WTC11 (cell line): ENCODE data around the gene CD44. TPM values are rescaled to one million over a fixed set of nuclear protein-coding genes. Genes with fewer than 3 reads are reported as not detected.

Source experiments
- ATAC-seq: fragments of 200-7000 bp; cut with Tn5 transposase; 2 replicates; pipeline ENCODE4 v1.10.0; 2021; ENCODE audit warnings: mild to moderate bottlenecking, moderate library complexity
- CTCF ChIA-PET: fragments of 300-600 bp; sonication (Branson Sonifier 250); formaldehyde crosslinking; loops from one replicate; lab custom pipeline; 2021; ENCODE audit warnings: antibody characterized with exemption; lab: Charles Lee
- POLR2A ChIA-PET: fragments of 350-600 bp; sonication (Branson Sonifier 250); formaldehyde crosslinking; loops from one replicate; lab custom pipeline; 2021; ENCODE audit warnings: antibody characterized with exemption; lab: Charles Lee
- DNase-seq: peaks from one replicate; pipeline ENCODE4 v3.0.0; 2021; ENCODE audit warnings: low spot score
- H3K27ac Mint-ChIP-seq: 2 replicates; pipeline ENCODE4 v1.8.0; 2021; ENCODE audit warnings: mixed read lengths
- H3K27me3 Mint-ChIP-seq: 2 replicates; pipeline ENCODE4 v1.8.0; 2021; ENCODE audit warnings: low read depth, mild to moderate bottlenecking, moderate library complexity, mixed read lengths
- H3K36me3 Mint-ChIP-seq: 2 replicates; pipeline ENCODE4 v1.8.0; 2021; ENCODE audit warnings: mixed read lengths
- H3K4me1 Mint-ChIP-seq: 2 replicates; pipeline ENCODE4 v1.8.0; 2022; ENCODE audit warnings: mixed read lengths
- H3K4me3 Mint-ChIP-seq: 2 replicates; pipeline ENCODE4 v1.8.0; 2021; ENCODE audit warnings: mild to moderate bottlenecking, moderate library complexity, mixed read lengths
- H3K9me3 Mint-ChIP-seq: 2 replicates; pipeline ENCODE4 v1.8.0; 2021; ENCODE audit warnings: mixed read lengths
- ATF2 ChIP-seq: sonication (generic); formaldehyde crosslinking; IDR thresholded peaks from 2 replicates; pipeline ENCODE4 v1.8.1; 2022; ENCODE audit warnings: low read depth, missing genetic modification reagents, borderline replicate concordance
- CREB1 ChIP-seq: sonication (generic); formaldehyde crosslinking; IDR thresholded peaks from 2 replicates; pipeline ENCODE4 v1.8.0; 2023; ENCODE audit warnings: mild to moderate bottlenecking, missing genetic modification reagents
- E2F1 ChIP-seq: sonication (generic); formaldehyde crosslinking; IDR thresholded peaks from 2 replicates; pipeline ENCODE4 v1.8.0; 2022; ENCODE audit warnings: mild to moderate bottlenecking, missing genetic modification reagents
- EMX1 ChIP-seq: fragments of 250-450 bp; sonication (Bioruptor Pico); IDR thresholded peaks from 2 replicates; pipeline ENCODE4 v1.8.0; 2021; ENCODE audit warnings: mild to moderate bottlenecking
- ERG ChIP-seq: fragments of 250-450 bp; sonication (Bioruptor Pico); IDR thresholded peaks from 2 replicates; pipeline ENCODE4 v1.8.0; 2021; ENCODE audit warnings: mild to moderate bottlenecking
- ETV6 ChIP-seq: sonication (generic); formaldehyde crosslinking; IDR thresholded peaks from 2 replicates; pipeline ENCODE4 v1.8.1; 2022; ENCODE audit warnings: mild to moderate bottlenecking, missing genetic modification reagents
- IRF1 ChIP-seq: sonication (generic); formaldehyde crosslinking; IDR thresholded peaks from 2 replicates; pipeline ENCODE4 v1.8.0; 2023; ENCODE audit warnings: missing genetic modification reagents
- KAT7 ChIP-seq: sonication (generic); formaldehyde crosslinking; IDR thresholded peaks from 2 replicates; pipeline ENCODE4 v1.8.1; 2023; ENCODE audit warnings: missing genetic modification reagents, mild to moderate bottlenecking, borderline replicate concordance
- NFATC4 ChIP-seq: fragments of 250-450 bp; sonication (Bioruptor Pico); IDR thresholded peaks from 2 replicates; pipeline ENCODE4 v1.9.0; 2021; ENCODE audit warnings: mild to moderate bottlenecking
- PREB ChIP-seq: sonication (generic); formaldehyde crosslinking; IDR thresholded peaks from 2 replicates; pipeline ENCODE4 v1.8.1; 2022; ENCODE audit warnings: mild to moderate bottlenecking, missing genetic modification reagents, moderate library complexity, borderline replicate concordance
- RELA ChIP-seq: sonication (generic); formaldehyde crosslinking; IDR thresholded peaks from 2 replicates; pipeline ENCODE4 v1.8.1; 2022; ENCODE audit warnings: missing genetic modification reagents, mild to moderate bottlenecking, borderline replicate concordance
- SMAD4 ChIP-seq: sonication (generic); formaldehyde crosslinking; IDR thresholded peaks from 2 replicates; pipeline ENCODE4 v1.8.0; 2022; ENCODE audit warnings: mild to moderate bottlenecking, missing genetic modification reagents
- ZMAT4 ChIP-seq: fragments of 250-450 bp; sonication (Bioruptor Pico); IDR thresholded peaks from 2 replicates; pipeline ENCODE4 v1.9.0; 2021; ENCODE audit warnings: mild to moderate bottlenecking
- ZNF232 ChIP-seq: sonication (generic); formaldehyde crosslinking; IDR thresholded peaks from 2 replicates; pipeline ENCODE4 v1.8.0; 2022; ENCODE audit warnings: mild to moderate bottlenecking, missing genetic modification reagents
- ZNF416 ChIP-seq: fragments of 250-450 bp; sonication (Bioruptor Pico); IDR thresholded peaks from 2 replicates; pipeline ENCODE4 v1.9.0; 2021; ENCODE audit warnings: mild to moderate bottlenecking, inconsistent platforms
- total RNA-seq: library from RNA; stranded (reverse); gene quantifications from 3 replicates; pipeline ENCODE4 v1.2.3, GENCODE V29; 2021

CD44 gene
- total RNA-seq, 1 experiment from 2014 or later = 12.0 TPM

GRCh38 chr11:35163209-35163608 is 24.2 kb downstream of the CD44 start:
- peaks cover 33% of the 10 kb centered on the region for H3K4me1 Mint-ChIP-seq
- DNase-seq (no peak), ATAC-seq (no peak)
- no peaks in the 10 kb centered on the region for H3K27me3 Mint-ChIP-seq
- H3K4me3 Mint-ChIP-seq = no peak overlapping the region
- H3K27ac Mint-ChIP-seq = no peak overlapping the region
- ChIA-PET CTCF (interaction anchor here (0.6 to 1.7 kb wide), 4 partner anchors 11 to 143 kb away, joined by 3 to 6 read pairs (median 3); partner anchors contain the start of gene CD44), POLR2A (interaction anchor here (0.5 to 0.8 kb wide), 2 partner anchors 11 to 1514 kb away, joined by 3 read pairs; no protein-coding TSS in a partner anchor)
- H3K36me3 Mint-ChIP-seq = no peaks in the 10 kb centered on the region
- H3K9me3 Mint-ChIP-seq = no peaks in the 10 kb centered on the region
- TF ChIP-seq ETV6 (CRISPR knock-in tag) (no peak), IRF1 (CRISPR knock-in tag) (no peak), ATF2 (CRISPR knock-in tag) (no peak)

GRCh38 chr11:35163702-35164496 is 24.9 kb downstream of the CD44 start:
- CTCF ChIA-PET = interaction anchor here (0.6 to 1.7 kb wide), 3 partner anchors 17 to 142 kb away, joined by 3 to 6 read pairs (median 3); partner anchors contain the start of gene CD44

GRCh38 chr11:35165030-35165422 is 26.1 kb downstream of the CD44 start:
- TF ChIP-seq SMAD4 (CRISPR knock-in tag) (no peak), PREB (CRISPR knock-in tag) (no peak), EMX1 (CRISPR knock-in tag) (no peak), RELA (CRISPR knock-in tag) (no peak), E2F1 (CRISPR knock-in tag) (no peak), ZNF416 (CRISPR knock-in tag) (no peak), IRF1 (CRISPR knock-in tag) (no peak), ZMAT4 (no peak), ZNF232 (CRISPR knock-in tag) (no peak), NFATC4 (CRISPR knock-in tag) (no peak), CREB1 (CRISPR knock-in tag) (no peak)
- TF ChIP-seq, all 79 proteins: peak for 0
- POLR2A ChIA-PET = no interaction called here
- H3K36me3 Mint-ChIP-seq = no peaks in the 10 kb centered on the region
- no peak overlapping the region for H3K27ac Mint-ChIP-seq
- ATAC-seq (no peak), DNase-seq (no peak)
- no peaks in the 10 kb centered on the region for H3K9me3 Mint-ChIP-seq
- no peak overlapping the region for H3K4me3 Mint-ChIP-seq
- peaks cover 16% of the 10 kb centered on the region for H3K4me1 Mint-ChIP-seq
- CTCF ChIA-PET = no interaction called here
- no peaks in the 10 kb centered on the region for H3K27me3 Mint-ChIP-seq

More at GRCh38 chr11:35163702-35164496, 24.9 kb downstream of the CD44 start:
- H3K27ac Mint-ChIP-seq = no peak overlapping the region
- H3K4me1 Mint-ChIP-seq = peaks cover 26% of the 10 kb centered on the region
- H3K36me3 Mint-ChIP-seq = no peaks in the 10 kb centered on the region
- POLR2A ChIA-PET = interaction anchor here (0.8 kb wide), 1 partner anchor 11 kb away, joined by 3 read pairs; no protein-coding TSS in a partner anchor
- no peak for DNase-seq
- ATAC-seq = peak; percentile 67
- TF ChIP-seq KAT7 = no peak
- TF ChIP-seq ERG (CRISPR knock-in tag) = no peak
- H3K9me3 Mint-ChIP-seq = no peaks in the 10 kb centered on the region
- no peaks in the 10 kb centered on the region for H3K27me3 Mint-ChIP-seq
- no peak overlapping the region for H3K4me3 Mint-ChIP-seq
